Activated effector memory CD4-positive, alpha-beta T cell treated with Interleukin-2 at 50 U/mL for 16 hours (primary cell): Measurements from ENCODE around the gene UBXN1.
"Not testable (repeated sequence)": the region's sequence is repeated elsewhere in the genome, so short reads cannot be mapped to it uniquely, and the experiment has no call there.

Source experiments
- DNase-seq: peaks from one replicate; pipeline ENCODE4 v3.0.0-alpha.2; 2020

UBXN1 gene

GRCh38 chr11:62707277-62707861, 28.5 kb upstream of the UBXN1 start, which contains the start of the genes BSCL2 and GNG3:
BSCL2 (minus strand) TSS chr11:62707424; CDS start chr11:62707195, 229 bp downstream.
GNG3 (plus strand) TSS chr11:62707676; CDS start chr11:62708296, 620 bp downstream.
- DNase-seq, result no peak

GRCh38 chr11:62706850-62707247, 28.0 kb upstream of the UBXN1 start:
- no peak for DNase-seq

DNA sequence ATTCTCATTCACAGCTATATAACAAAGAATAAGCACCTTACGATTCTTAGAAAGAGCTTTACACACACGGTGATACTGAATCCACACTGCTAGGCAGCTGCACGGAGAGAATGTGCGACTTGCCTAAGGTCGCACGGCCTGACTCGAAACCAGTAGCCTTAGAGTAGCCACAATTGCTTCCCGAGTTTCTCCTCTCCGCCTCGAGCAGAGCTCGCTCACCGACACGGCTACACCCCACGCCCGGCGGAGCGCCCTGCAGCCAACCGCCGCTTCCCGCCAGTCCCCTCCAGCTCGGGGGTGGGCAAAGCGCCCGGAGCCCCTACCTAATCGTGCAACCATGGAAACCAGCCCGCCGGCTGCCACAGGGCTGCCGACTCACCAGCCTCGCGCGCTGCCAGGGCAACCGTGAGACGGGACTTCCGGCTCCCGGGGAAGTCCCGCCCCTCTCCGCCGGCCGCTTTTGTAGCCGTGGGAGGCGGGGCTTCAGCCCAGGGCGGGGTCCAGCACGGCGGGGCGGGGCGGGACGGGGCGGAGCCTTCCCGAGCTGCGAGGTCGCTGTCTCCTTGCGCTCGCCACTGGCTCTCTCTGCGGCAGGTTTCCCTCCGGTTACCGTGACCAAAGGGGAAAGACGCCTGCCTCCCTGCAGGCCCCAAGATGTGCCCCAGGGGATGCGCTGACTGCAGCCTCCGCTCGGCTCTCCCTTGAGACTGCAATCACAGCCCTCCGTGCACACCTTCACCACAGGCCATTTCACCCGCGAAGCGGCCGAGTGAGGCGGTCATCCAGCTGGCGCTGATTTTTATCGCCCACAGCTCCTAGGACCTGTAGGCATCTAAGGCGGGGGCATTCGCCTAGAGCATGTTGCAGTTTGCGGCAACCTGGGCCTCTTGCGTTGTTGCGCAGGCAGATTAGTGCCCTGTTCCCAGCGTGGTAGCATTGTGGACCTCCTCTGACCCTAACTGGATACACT, 27.3 kb upstream of the UBXN1 start:
- DNase-seq, result peak; percentile 88

GRCh38 chr11:62705413-62705812, 26.5 kb upstream of the UBXN1 start:
- DNase-seq, result no peak

- DNase-seq, result not testable (repeated sequence)
Observed at GRCh38 chr11:62703921-62704320, 25.0 kb upstream of the UBXN1 start.

GRCh38 chr11:62702246-62702645, 23.4 kb upstream of the UBXN1 start:
- DNase-seq, result no peak

- peak; percentile 56 for DNase-seq
Observed at GRCh38 chr11:62694455-62695167, 15.7 kb upstream of the UBXN1 start.

DNA sequence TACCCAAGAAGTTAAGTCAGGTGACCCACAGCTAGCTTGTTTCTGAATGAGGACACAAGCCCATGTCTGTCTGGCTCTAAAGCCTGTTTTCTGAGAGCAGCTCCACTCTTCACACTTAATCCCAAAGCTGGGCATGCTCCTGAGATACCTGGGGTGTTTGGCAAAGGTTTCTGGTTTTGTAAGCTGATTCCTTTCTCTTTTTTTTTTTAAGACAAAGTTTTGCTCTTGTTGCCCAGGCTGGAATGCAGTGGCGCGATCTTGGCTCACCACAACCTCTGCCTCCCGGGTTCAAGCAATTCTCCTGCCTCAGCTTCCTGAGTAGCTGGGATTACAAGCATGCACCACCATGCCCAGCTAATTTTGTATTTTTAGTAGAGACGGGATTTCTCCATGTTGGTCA, 14.8 kb upstream of the UBXN1 start:
- DNase-seq, result not testable (repeated sequence)

DNA sequence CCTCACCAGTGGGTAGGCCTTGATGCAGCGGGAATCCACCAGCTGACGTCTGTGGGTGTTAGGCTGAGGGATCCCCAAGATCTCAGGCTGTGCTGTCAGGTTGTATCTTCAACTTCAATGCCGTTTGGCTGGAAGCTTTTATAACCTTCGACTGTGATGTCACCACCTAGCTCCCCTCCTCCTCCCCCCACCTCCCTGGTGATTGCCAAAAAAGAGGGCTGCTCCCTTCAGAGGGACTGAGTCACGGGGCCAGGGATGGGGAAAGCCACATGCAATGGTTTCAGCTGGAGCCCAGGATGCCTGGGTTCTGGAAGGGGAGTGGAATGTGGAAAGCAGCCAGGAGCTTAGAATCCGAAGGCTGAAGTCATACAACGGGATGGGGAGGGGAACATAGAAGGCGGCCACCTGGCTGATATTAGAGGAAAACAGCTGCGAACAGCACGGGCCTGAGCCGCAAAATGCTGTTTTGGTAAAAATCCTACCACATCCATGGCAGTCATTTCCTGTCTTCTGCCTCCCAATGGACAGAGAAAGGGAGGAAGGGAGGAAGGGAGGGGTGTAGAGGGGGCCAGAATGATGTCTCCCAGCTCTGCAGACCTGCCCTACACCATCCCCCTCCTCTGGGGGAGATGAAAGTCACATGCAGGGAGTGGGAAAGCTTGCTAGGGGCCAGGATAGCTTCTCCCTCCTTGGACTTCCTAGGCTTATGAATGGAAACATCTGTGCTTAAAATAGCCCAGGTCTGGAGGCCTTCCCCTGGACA, 10.7 kb upstream of the UBXN1 start, which contains the start of gene LRRN4CL:
Gene LRRN4CL, minus strand, starts transcription at position 110 of the 763 bp plus-strand sequence. CDS start 1,022 bp downstream, outside the sequence.
- no peak for DNase-seq

GRCh38 chr11:62688491-62688890, 9.6 kb upstream of the UBXN1 start:
- DNase-seq, result no peak

DNA sequence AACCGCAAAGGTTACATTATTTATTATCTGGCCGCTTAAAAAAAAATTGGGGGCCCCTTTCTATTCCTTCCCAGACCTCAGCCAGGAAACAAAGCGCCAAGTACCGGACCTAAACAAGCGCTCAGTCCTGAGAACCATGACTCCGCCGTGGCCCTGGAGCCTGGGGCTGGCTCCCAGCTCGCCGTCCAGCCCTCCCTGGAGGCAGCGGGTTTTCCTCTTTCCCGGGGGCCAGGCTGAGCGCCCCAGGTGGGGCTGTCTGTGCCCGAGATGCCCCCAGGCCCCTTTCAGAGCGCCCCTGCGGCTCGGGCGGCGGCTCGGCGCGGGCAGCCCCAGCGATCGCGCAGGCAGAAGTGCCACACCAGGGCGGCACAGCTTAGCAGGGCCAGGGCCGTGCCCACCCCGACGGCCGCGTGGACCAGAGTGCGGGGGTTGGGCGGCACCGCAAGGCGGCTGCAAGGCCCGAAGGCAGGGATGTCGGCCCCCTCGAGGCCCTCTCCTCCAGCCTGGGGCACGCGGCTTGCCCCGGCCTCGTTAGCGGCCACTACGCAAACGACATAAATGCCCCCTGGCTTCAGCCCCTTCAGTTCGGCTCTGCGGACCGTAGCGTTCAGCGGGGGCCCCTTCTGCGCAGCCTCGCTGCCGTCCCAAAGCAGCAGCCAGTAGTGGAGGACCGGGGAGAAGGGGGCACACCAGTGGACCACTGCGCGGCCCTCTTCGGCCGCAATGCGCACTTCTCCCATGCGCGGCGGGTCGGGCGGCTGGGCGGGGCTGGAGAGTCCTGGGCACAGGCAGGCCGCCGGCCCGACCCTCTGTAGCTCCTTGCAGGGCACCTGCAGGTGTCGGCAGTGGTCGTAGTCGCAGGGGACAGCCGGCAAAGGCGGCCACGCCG, 8.9 kb upstream of the UBXN1 start:
- no peak for DNase-seq

GRCh38 chr11:62682518-62682917, 3.6 kb upstream of the UBXN1 start:
- no peak for DNase-seq

DNA sequence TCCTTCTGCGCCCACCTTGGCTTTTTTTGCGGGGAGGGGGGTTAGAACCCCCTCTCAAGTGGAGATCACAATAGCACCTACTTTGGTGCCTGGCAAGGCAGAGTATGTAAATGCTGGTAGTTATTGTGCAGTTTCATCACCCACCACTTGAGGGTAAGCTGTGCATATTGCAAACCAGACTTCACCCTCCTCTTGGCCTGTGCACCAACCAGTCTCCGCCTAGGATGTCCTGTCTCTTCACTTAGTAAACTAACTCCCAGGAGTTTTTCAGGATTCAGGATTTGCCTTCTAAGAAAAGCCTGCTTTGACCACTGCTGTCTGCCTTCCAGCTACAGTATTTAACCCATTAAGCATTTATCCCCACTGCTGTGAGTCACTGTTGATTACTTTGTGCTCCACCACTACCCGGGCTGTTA, 2.0 kb upstream of the UBXN1 start:
- no peak for DNase-seq

- DNase-seq, result no peak
Observed at GRCh38 chr11:62678433-62678769, 472 bp downstream of the UBXN1 start.

- DNase-seq, result no peak
Observed at GRCh38 chr11:62677714-62678113, 1.2 kb downstream of the UBXN1 start.

DNA sequence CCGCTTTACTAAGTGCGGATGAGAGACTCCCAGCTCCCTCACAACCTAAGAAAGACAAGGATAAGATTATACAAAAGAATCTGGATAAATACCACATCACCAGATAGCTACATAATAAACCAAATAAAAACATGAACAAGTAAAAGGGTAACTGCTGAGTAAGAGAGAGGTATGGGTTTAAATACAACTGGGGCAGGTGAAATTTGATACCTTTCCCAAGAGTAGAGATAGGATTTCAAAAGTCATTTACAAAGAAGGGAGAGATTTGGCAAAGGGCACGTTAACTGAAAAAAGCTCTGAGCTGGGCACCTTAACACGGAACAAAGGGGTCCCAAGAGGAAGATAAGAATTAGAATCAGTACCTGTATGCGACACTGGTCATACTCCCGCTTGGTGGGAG, 1.7 kb downstream of the UBXN1 start:
- DNase-seq, result no peak

DNA sequence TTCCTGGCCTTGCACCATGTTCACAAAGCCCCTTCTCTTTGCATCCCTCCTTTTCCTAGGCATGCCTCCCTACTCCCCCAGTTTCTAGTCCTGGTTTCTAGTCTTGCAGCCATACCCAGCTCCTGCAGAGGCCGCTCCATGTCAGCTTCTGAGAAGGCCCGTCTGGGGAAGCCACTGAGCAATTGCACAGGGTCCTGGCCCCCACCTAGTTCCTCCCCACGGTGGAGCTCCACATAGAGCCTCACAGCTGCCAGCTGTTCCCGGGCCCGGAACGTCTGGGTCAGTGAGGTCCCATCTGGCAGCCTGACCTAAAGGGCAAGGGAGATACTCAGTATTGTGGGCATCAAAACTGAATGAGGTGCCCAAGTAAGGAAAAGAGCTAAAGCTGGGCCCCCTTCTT, 2.2 kb downstream of the UBXN1 start:
- no peak for DNase-seq

GRCh38 chr11:62675415-62675814, 3.5 kb downstream of the UBXN1 start:
- DNase-seq, result not testable (repeated sequence)

DNA sequence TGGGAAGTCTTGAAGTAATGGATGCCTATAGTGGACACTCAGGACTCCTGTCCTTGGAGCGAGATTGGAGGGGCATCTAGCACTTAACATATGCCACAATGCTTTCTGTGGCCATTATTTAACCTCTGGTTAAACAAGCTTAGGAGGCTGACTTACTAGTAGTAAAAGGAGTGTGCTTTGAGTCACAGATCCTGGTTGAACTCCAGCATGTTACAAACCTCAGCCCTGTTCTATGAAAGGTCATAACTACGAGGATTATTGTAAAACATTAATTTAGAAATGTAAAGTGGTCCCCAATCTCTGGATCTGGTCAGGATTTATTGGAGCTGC, 5.7 kb downstream of the UBXN1 start:
- DNase-seq, result no peak

DNA sequence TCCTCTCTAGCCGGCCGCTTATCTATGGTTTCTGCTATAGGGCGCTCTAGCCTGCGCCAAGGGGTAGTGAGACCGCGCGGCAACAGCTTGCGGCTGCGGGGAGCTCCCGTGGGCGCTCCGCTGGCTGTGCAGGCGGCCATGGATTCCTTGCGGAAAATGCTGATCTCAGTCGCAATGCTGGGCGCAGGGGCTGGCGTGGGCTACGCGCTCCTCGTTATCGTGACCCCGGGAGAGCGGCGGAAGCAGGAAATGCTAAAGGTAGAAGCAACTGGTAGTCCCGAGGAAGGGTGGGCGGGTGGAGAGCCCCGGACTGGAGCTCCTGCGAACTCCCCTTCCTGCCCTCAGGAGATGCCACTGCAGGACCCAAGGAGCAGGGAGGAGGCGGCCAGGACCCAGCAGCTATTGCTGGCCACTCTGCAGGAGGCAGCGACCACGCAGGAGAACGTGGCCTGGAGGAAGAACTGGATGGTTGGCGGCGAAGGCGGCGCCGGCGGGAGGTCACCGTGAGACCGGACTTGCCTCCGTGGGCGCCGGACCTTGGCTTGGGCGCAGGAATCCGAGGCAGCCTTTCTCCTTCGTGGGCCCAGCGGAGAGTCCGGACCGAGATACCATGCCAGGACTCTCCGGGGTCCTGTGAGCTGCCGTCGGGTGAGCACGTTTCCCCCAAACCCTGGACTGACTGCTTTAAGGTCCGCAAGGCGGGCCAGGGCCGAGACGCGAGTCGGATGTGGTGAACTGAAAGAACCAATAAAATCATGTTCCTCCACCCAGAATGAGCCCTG, 7.1 kb downstream of the UBXN1 start, which contains the start of the genes LBHD1 and UQCC3:
Gene LBHD1, minus strand, starts transcription at position 660 of the 782 bp plus-strand sequence. CDS start 2,236 bp downstream, outside the sequence.
Gene UQCC3, plus strand, starts transcription at position 66 of the 782 bp plus-strand sequence. Its CDS starts 73 bp downstream, at position 139.
- DNase-seq, result peak; percentile 69

DNA sequence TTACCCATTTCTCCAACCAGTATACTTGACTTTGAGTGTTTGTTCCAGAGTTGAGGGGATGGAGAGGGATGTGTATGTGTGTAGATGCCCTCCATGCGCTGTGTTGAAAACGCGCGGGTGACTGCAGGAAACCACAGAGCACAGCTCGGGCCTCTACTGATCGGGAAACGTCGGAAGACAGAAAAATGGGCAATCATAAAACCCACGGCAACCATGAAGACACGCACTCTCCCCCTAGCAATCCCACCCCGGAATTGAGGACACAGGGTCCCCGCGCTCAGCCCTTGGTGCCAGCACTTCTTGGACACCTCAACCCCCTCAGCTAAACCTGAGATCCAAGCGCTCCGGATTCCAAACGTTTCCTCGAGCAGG, 7.7 kb downstream of the UBXN1 start:
- no peak for DNase-seq
